Measurements from ENCODE around the gene KRT85. TPM values are rescaled to one million over a fixed set of nuclear protein-coding genes. Genes with fewer than 3 reads are reported as not detected.
A peak's percentile ranks its signal among the peaks of the same experiment; 100 is the strongest.

KRT85 gene
- total RNA-seq, 1 donor from 2014 or later = not detected

DNA sequence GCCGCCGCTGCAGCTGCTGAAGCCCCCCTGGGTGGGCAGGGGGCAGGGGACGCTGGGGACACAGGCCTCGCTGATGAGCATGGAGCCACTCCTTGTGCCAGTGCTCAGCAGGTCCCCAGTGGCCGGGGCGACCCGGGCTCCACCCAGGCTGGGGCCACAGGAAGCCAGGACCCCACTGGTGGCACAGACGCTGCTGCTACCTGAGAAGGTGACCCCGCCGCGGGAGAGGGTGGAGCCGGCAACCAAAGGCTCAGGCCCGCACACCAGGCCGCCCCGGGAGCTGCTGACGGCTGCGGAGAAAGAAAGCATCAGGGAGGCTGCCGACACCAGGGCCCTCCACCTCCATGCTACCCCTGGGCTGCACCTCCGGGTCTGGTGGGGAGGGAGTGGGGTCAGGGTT lies 10.8 kb upstream of the KRT85 start:
- TF ChIP-seq, protein P1, sequence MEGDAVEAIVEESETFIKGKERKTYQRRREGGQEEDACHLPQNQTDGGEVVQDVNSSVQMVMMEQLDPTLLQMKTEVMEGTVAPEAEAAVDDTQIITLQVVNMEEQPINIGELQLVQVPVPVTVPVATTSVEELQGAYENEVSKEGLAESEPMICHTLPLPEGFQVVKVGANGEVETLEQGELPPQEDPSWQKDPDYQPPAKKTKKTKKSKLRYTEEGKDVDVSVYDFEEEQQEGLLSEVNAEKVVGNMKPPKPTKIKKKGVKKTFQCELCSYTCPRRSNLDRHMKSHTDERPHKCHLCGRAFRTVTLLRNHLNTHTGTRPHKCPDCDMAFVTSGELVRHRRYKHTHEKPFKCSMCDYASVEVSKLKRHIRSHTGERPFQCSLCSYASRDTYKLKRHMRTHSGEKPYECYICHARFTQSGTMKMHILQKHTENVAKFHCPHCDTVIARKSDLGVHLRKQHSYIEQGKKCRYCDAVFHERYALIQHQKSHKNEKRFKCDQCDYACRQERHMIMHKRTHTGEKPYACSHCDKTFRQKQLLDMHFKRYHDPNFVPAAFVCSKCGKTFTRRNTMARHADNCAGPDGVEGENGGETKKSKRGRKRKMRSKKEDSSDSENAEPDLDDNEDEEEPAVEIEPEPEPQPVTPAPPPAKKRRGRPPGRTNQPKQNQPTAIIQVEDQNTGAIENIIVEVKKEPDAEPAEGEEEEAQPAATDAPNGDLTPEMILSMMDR (IDR thresholded peaks at IDR 0.05) = no peak
- H3K4me3 Mint-ChIP-seq (ENCODE audit: unreplicated experiment) = no peak overlapping the region
- peaks cover 8% of the 10 kb centered on the region for H3K9me3 Mint-ChIP-seq (ENCODE audit: unreplicated experiment)
- no peaks in the 10 kb centered on the region for H3K4me1 Mint-ChIP-seq (ENCODE audit: unreplicated experiment)
- no peak overlapping the region for H3K27ac Mint-ChIP-seq (ENCODE audit: unreplicated experiment)
- H3K27me3 Mint-ChIP-seq (ENCODE audit: unreplicated experiment) = peaks cover 38% of the 10 kb centered on the region
- DNase-seq (ENCODE audit: extremely low spot score, unreplicated experiment) = no peak
- no peaks in the 10 kb centered on the region for H3K36me3 Mint-ChIP-seq (ENCODE audit: unreplicated experiment)

DNA sequence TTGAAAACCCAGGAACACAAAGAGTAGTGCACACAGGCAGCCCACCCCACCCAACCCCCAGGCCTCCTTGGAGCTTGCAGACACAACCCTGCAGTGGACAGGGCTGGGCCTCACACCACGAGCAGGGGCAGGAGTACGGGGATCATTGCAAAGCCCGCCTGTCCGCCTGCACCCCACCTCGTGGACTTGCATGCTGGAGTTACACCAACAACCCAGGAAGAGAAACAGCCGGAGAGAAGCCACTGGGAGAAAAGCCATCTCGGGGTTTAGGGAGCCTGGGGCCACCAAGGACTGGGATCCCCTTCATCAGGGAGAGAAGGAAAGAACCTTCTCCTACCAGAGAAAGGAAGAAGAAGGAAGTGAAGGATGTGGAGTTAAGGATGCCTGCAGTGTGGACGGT lies 10.0 kb upstream of the KRT85 start:
- Mint-ChIP-seq H3K4me3 (ENCODE audit: unreplicated experiment) (no peak overlapping the region), H3K4me1 (ENCODE audit: unreplicated experiment) (no peaks in the 10 kb centered on the region), H3K36me3 (ENCODE audit: unreplicated experiment) (no peaks in the 10 kb centered on the region), H3K27ac (ENCODE audit: unreplicated experiment) (no peak overlapping the region), H3K27me3 (ENCODE audit: unreplicated experiment) (peaks cover 33% of the 10 kb centered on the region), H3K9me3 (ENCODE audit: unreplicated experiment) (peaks cover 8% of the 10 kb centered on the region)
- no peak for DNase-seq (ENCODE audit: extremely low spot score, unreplicated experiment)
- TF ChIP-seq, protein P1 (IDR thresholded peaks at IDR 0.05) = no peak

DNA sequence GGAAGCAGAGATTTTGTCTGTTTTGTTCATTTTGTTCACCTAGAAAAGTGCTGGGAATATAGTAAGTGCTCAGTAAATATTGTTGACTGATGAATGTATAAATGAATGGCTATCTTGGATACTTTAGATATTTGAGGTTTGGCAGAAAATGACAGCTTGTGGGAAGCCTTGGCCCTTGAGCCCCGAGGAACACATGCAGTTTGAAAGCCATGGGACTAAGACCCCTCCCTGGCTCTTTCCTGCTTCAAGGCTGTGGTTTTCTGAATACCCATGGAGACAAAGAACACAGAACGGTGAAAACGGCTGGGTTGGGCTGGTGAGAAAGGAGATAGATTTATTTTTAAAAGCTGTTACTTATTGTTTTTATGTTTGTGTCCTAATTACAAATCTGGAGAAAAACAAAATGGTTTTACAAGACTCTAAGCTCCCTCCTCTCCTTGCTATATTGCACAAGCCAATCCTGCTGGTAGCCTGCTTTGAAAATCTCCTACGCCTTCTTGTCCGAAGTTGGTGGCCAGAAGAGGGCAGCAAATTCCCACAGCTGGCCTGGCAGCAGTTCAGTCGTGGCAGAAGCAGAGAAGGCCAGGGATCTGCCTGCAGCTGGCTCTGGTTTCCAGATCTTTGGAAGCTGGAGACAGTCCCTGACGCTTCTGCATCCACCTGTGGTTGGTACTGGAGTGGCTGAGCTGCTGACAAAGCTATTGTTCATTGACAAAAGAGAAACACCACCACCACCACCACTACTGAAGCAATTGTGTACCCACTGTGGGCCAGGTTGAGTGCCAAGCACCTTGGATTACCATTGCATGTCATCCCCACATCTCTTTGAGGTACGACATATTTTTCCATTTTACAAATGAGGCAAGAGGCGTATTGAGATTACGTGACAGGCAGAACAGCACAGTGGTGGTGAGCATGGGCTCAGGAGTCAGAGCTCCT lies 5.2 kb upstream of the KRT85 start:
- TF ChIP-seq, protein P1 (IDR thresholded peaks at IDR 0.05) = peak; percentile 91
- peak; percentile 93 for DNase-seq (ENCODE audit: extremely low spot score, unreplicated experiment)
- peaks cover 8% of the 10 kb centered on the region for H3K9me3 Mint-ChIP-seq (ENCODE audit: unreplicated experiment)

DNA sequence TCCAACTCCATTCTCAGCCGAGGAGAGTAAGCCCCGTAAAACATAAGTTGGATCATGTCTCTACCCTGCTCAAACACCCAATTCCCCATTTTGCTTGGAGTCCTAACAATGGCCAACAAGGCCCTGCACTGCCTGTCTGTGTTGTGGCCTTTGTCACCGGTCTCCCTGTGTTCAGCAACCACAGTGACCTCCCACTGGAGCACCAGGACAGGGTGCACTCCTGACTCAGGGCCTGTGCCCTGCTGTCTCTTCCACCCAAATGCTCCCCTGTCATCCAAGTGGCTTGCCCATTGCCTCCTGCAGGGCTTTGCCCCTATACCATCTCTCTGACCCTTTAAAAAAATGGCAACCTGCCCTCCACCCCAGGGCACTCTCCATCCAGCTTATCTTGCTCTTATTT lies 4.4 kb upstream of the KRT85 start:
- no peak overlapping the region for H3K4me3 Mint-ChIP-seq (ENCODE audit: unreplicated experiment)
- no peaks in the 10 kb centered on the region for H3K36me3 Mint-ChIP-seq (ENCODE audit: unreplicated experiment)
- peaks cover 37% of the 10 kb centered on the region for H3K27me3 Mint-ChIP-seq (ENCODE audit: unreplicated experiment)
- DNase-seq (ENCODE audit: extremely low spot score, unreplicated experiment) = no peak
- peaks cover 8% of the 10 kb centered on the region for H3K9me3 Mint-ChIP-seq (ENCODE audit: unreplicated experiment)
- H3K4me1 Mint-ChIP-seq (ENCODE audit: unreplicated experiment) = no peaks in the 10 kb centered on the region
- TF ChIP-seq, protein P1 (IDR thresholded peaks at IDR 0.05) = no peak
- H3K27ac Mint-ChIP-seq (ENCODE audit: unreplicated experiment) = no peak overlapping the region

More for the DNA sequence above, 5.2 kb upstream of the KRT85 start:
- Mint-ChIP-seq H3K4me1 (ENCODE audit: unreplicated experiment) (no peaks in the 10 kb centered on the region), H3K27me3 (ENCODE audit: unreplicated experiment) (peaks cover 39% of the 10 kb centered on the region), H3K4me3 (ENCODE audit: unreplicated experiment) (no peak overlapping the region), H3K27ac (ENCODE audit: unreplicated experiment) (no peak overlapping the region), H3K36me3 (ENCODE audit: unreplicated experiment) (no peaks in the 10 kb centered on the region)

DNA sequence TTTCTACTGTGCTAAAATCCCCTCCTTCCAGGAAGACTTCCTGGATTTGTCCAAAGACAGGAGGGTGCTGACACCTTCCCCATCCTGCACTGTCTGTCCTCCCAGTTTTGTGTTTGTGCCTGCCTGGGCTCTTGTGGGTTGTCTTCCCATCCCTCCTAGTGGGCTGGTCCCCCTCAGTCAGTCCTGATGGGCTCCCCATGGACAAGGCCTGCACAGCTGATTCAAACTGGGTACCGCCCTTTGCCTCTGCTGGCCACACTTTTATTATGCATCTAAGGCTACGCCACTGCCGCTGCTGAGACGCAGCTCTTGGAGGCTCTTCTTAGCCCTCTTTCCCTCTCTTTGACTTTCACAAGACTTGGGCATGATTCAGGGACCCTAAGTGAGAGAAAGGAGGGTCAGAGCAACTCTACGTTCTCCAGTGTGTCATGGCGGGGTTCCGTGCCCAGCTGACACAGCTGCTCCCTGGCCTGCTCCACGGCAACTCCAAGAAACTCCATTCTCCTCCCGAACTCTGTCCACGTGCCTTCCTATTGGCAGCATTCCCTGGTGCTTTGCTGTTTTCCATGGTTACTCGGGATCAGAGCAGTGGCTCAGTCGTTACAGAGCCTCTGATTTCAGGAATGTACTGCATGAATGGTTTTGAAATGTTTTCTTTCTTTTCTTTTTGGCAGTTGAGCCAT lies 3.8 kb upstream of the KRT85 start:
- Mint-ChIP-seq H3K9me3 (ENCODE audit: unreplicated experiment) (peaks cover 8% of the 10 kb centered on the region), H3K4me1 (ENCODE audit: unreplicated experiment) (no peaks in the 10 kb centered on the region), H3K27me3 (ENCODE audit: unreplicated experiment) (peaks cover 31% of the 10 kb centered on the region), H3K4me3 (ENCODE audit: unreplicated experiment) (no peak overlapping the region), H3K27ac (ENCODE audit: unreplicated experiment) (peak overlapping the region; percentile 11), H3K36me3 (ENCODE audit: unreplicated experiment) (no peaks in the 10 kb centered on the region)
- TF ChIP-seq, protein P1 (IDR thresholded peaks at IDR 0.05) = no peak
- DNase-seq (ENCODE audit: extremely low spot score, unreplicated experiment) = no peak
